AG08396 (cell line): ENCODE results near the gene HSPB2.

ENCODE experiments used
- DNase-seq: peaks from one replicate; pipeline ENCODE4 v3.0.0; 2012; ENCODE audit warnings: low spot score, mixed read lengths

The HSPB2 gene

GRCh38 chr11:111939836-111940604, 27.5 kb downstream of the HSPB2 start:
- DNase-seq = peak; percentile 73

- no peak for DNase-seq
Measured at GRCh38 chr11:111941963-111942362, 29.4 kb downstream of the HSPB2 start.

- DNase-seq = no peak
Measured at GRCh38 chr11:111942829-111943228, 30.3 kb downstream of the HSPB2 start.

GRCh38 chr11:111944139-111944538, 31.6 kb downstream of the HSPB2 start:
- peak; percentile 70 for DNase-seq

GRCh38 chr11:111944651-111945051, 32.1 kb downstream of the HSPB2 start:
- DNase-seq = peak; percentile 70

- DNase-seq = no peak
Measured at GRCh38 chr11:111945198-111945597, 32.7 kb downstream of the HSPB2 start.

- no peak for DNase-seq
Measured at GRCh38 chr11:111946499-111946898, 34.0 kb downstream of the HSPB2 start.

- no peak for DNase-seq
Measured at GRCh38 chr11:111947143-111947542, 34.6 kb downstream of the HSPB2 start.

- DNase-seq = no peak
Measured at GRCh38 chr11:111949519-111950426, 37.2 kb downstream of the HSPB2 start.

- no peak for DNase-seq
Measured at GRCh38 chr11:111951565-111951964, 39.0 kb downstream of the HSPB2 start.

GRCh38 chr11:111954154-111954553, 41.6 kb downstream of the HSPB2 start:
- no peak for DNase-seq

- DNase-seq = no peak
Measured at GRCh38 chr11:111957663-111958444, 45.3 kb downstream of the HSPB2 start.

- no peak for DNase-seq
Measured at GRCh38 chr11:111960916-111961315, 48.4 kb downstream of the HSPB2 start.

- DNase-seq = no peak
Measured at GRCh38 chr11:111961389-111962300, 49.1 kb downstream of the HSPB2 start.
